GM23338 (cell line): ENCODE results near the gene TMTC2. TPM values are rescaled to one million over a fixed set of nuclear protein-coding genes. Genes with fewer than 3 reads are reported as not detected.

ENCODE experiments used
- ATAC-seq: fragments of 200-7000 bp; cut with Tn5 transposase; 3 replicates; pipeline ENCODE4 v1.9.1; 2020
- DNase-seq: peaks from one replicate; pipeline ENCODE4 v3.0.0-alpha.2; 2015; ENCODE audit warnings: low spot score
- H2AFZ ChIP-seq: fragments of 200-600 bp; sonication (generic); 2 replicates; pipeline ENCODE4 v1.8.0; 2016; ENCODE audit warnings: antibody characterized with exemption, mild to moderate bottlenecking, moderate library complexity
- H3F3A ChIP-seq: fragments of 200-600 bp; sonication (generic); replicated peaks from 2 replicates; pipeline ENCODE4 v1.8.0; 2017; ENCODE audit warnings: antibody characterized with exemption, mixed run types, low read depth
- H3K27ac ChIP-seq: fragments of 200-600 bp; sonication (generic); 2 replicates; pipeline ENCODE4 v1.6.1; 2016; ENCODE audit warnings: low read depth
- H3K27me3 ChIP-seq: fragments of 200-600 bp; sonication (generic); 2 replicates; pipeline ENCODE4 v1.8.0; 2016; ENCODE audit warnings: mild to moderate bottlenecking, mixed run types, moderate library complexity; ENCODE audit not compliant: insufficient read depth
- H3K36me3 ChIP-seq: fragments of 200-600 bp; sonication (generic); 2 replicates; pipeline ENCODE4 v1.8.0; 2016; ENCODE audit warnings: mild to moderate bottlenecking; ENCODE audit not compliant: insufficient read depth
- H3K4me1 ChIP-seq: fragments of 200-600 bp; sonication (generic); 2 replicates; pipeline ENCODE4 v1.8.0; 2016; ENCODE audit warnings: mild to moderate bottlenecking, moderate library complexity; ENCODE audit not compliant: insufficient read depth
- H3K4me2 ChIP-seq: fragments of 200-600 bp; sonication (generic); 2 replicates; pipeline ENCODE4 v1.7.1; 2017; ENCODE audit warnings: mixed run types
- H3K4me3 ChIP-seq: fragments of 200-600 bp; sonication (generic); 2 replicates; pipeline ENCODE4 v1.6.1; 2016; ENCODE audit warnings: mixed run types
- H3K79me2 ChIP-seq: fragments of 200-600 bp; sonication (generic); replicated peaks from 2 replicates; pipeline ENCODE4 v1.8.0; 2017; ENCODE audit warnings: mild to moderate bottlenecking; ENCODE audit not compliant: insufficient read depth
- H3K9me2 ChIP-seq: fragments of 200-600 bp; sonication (generic); 2 replicates; pipeline ENCODE4 v1.8.0; 2017; ENCODE audit not compliant: insufficient read depth
- H4K20me1 ChIP-seq: fragments of 200-600 bp; sonication (generic); replicated peaks from 2 replicates; pipeline ENCODE4 v1.8.0; 2017; ENCODE audit warnings: mild to moderate bottlenecking; ENCODE audit not compliant: insufficient read depth
- H3K27ac Mint-ChIP-seq: 2 replicates; pipeline ENCODE4 v1.8.0; 2020; ENCODE audit warnings: inconsistent platforms, mild to moderate bottlenecking, moderate library complexity, mixed read lengths
- H3K27me3 Mint-ChIP-seq: 3 replicates; pipeline ENCODE4 v1.8.0; 2022; ENCODE audit warnings: low read depth, mild to moderate bottlenecking, moderate library complexity, mixed read lengths, inconsistent platforms; ENCODE audit not compliant: insufficient read depth, poor library complexity
- H3K36me3 Mint-ChIP-seq: 3 replicates; pipeline ENCODE4 v1.8.0; 2021; ENCODE audit warnings: low read depth, mild to moderate bottlenecking, inconsistent platforms, moderate library complexity, mixed read lengths
- H3K4me1 Mint-ChIP-seq: 3 replicates; pipeline ENCODE4 v1.8.0; 2020; ENCODE audit warnings: mild to moderate bottlenecking, inconsistent platforms, mixed read lengths
- H3K4me3 Mint-ChIP-seq: 3 replicates; pipeline ENCODE4 v1.8.0; 2021; ENCODE audit warnings: moderate library complexity, mild to moderate bottlenecking, inconsistent platforms, mixed read lengths
- H3K9me3 Mint-ChIP-seq: 3 replicates; pipeline ENCODE4 v1.8.0; 2020; ENCODE audit warnings: moderate library complexity, mild to moderate bottlenecking, inconsistent platforms, mixed read lengths
- CTCF ChIP-seq, 2 experiments: fragments of 200-600 bp in 1 of 2; sonication (generic) in 1 of 2; conservative IDR thresholded peaks; 2 replicates each; pipeline versions ENCODE4 v1.5.1 to v1.6.1; 2016 to 2017; ENCODE audit warnings: antibody characterized with exemption in 2 of 2, low read depth in 2 of 2, mild to moderate bottlenecking in 2 of 2, moderate library complexity in 1 of 2
- ETS1 ChIP-seq: IDR thresholded peaks from 2 replicates; pipeline ENCODE4 v1.6.1; 2016; ENCODE audit warnings: antibody characterized with exemption
- EZH2 ChIP-seq: fragments of 200-600 bp; sonication (generic); IDR thresholded peaks from one replicate; pipeline ENCODE4 v1.8.0; 2017; ENCODE audit warnings: antibody characterized with exemption, mild to moderate bottlenecking, low read depth; ENCODE audit not compliant: unreplicated experiment
- EZH2phosphoT487 ChIP-seq: fragments of 200-600 bp; sonication (generic); IDR thresholded peaks from one replicate; pipeline ENCODE4 v1.8.1; 2018; ENCODE audit warnings: antibody characterized with exemption; ENCODE audit not compliant: unreplicated experiment
- JUNB ChIP-seq: IDR thresholded peaks from one replicate; pipeline ENCODE4 v1.6.1; 2016; ENCODE audit warnings: antibody characterized with exemption; ENCODE audit not compliant: unreplicated experiment
- NANOG ChIP-seq: IDR thresholded peaks from 2 replicates; pipeline ENCODE4 v1.6.1; 2016; ENCODE audit warnings: antibody characterized with exemption, borderline replicate concordance
- POLR2AphosphoS5 ChIP-seq: IDR thresholded peaks from 2 replicates; pipeline ENCODE4 v1.6.1; 2016; ENCODE audit warnings: antibody characterized with exemption, low read depth
- REST ChIP-seq: IDR thresholded peaks from one replicate; pipeline ENCODE4 v1.6.1; 2018; ENCODE audit warnings: antibody characterized with exemption; ENCODE audit not compliant: unreplicated experiment
- STAT1 ChIP-seq: IDR thresholded peaks from one replicate; pipeline ENCODE4 v1.6.1; 2016; ENCODE audit warnings: antibody characterized with exemption; ENCODE audit not compliant: unreplicated experiment
- ZNF114 ChIP-seq: fragments of 250-450 bp; sonication (Bioruptor Pico); IDR thresholded peaks from 2 replicates; pipeline ENCODE4 v1.5.0; 2020; ENCODE audit warnings: mild to moderate bottlenecking, moderate library complexity
- ZNF331 ChIP-seq: fragments of 250-450 bp; sonication (Bioruptor Pico); IDR thresholded peaks from 2 replicates; pipeline ENCODE4 v1.5.0; 2020; ENCODE audit warnings: low read depth, mild to moderate bottlenecking, moderate library complexity
- ZNF462 ChIP-seq: fragments of 250-450 bp; sonication (Bioruptor Pico); IDR thresholded peaks from 2 replicates; pipeline ENCODE4 v1.5.0; 2020; ENCODE audit warnings: mild to moderate bottlenecking, moderate library complexity
- polyA plus RNA-seq: library from polyadenylated mRNA; unstranded; fragments of >200 nt; fragmentation: Nextera tagmentation; extraction: Ambion mirVana; gene quantifications from 2 replicates; pipeline ENCODE4 v1.2.1, GENCODE V29; 2016
- total RNA-seq: library from RNA; depleted of rRNA; stranded (reverse); fragments of >200 nt; shearing (Covaris generic); gene quantifications from 2 replicates; pipeline ENCODE4 v1.2.3, GENCODE V29; 2014

Gene TMTC2
- total and polyA plus RNA-seq, 2 experiments from 2014 or later, result 0.57 to 6.5 TPM

- no peaks in the 10 kb centered on the region; the same call in 1 of the 2 replicates for H3K4me1 ChIP-seq
- Mint-ChIP-seq H3K9me3 (0 out of 3 replicates have a peak, but pooled peaks cover 4% of the 10 kb centered on the region), H3K4me3 (no peak overlapping the region), H3K36me3 (peaks cover 26% of the 10 kb centered on the region), H3K27ac (no peak overlapping the region), H3K27me3 (peaks cover 4% of the 10 kb centered on the region), H3K4me1 (peaks cover 29% of the 10 kb centered on the region)
- no peaks in the 10 kb centered on the region for H3K9me2 ChIP-seq
- H2AFZ ChIP-seq, result no peak overlapping the region
- no peaks in the 10 kb centered on the region for H3K79me2 ChIP-seq
- no peak overlapping the region for H3K27ac ChIP-seq
- ATAC-seq (no peak), DNase-seq (no peak)
- no peaks in the 10 kb centered on the region for H4K20me1 ChIP-seq
- H3K36me3 ChIP-seq, result no peaks in the 10 kb centered on the region
- H3K4me3 ChIP-seq, result no peak overlapping the region
- TF ChIP-seq CTCF (conservative IDR thresholded peaks at IDR 0.05; ENCODE audit: low read depth in 2 of 2) (no peak), POLR2AphosphoS5 (no peak), STAT1 (no peak), ZNF462 (CRISPR knock-in tag) (no peak), EZH2phosphoT487 (no peak), EZH2 (no peak), ZNF331 (no peak), JUNB (no peak), REST (no peak), ETS1 (no peak), ZNF114 (CRISPR knock-in tag) (no peak), NANOG (no peak)
- H3K4me2 ChIP-seq, result no peak overlapping the region
- no peaks in the 10 kb centered on the region for H3K27me3 ChIP-seq
- no peaks in the 10 kb centered on the region for H3F3A ChIP-seq
These were observed 388.8 kb downstream of the TMTC2 start for GRCh38 chr12:83075471-83075870.
